HG03039 (cell line): ENCODE results near the gene ATG2A.

Source experiments
- ATAC-seq: cut with Tn5 transposase; IDR thresholded peaks from one replicate; pipeline ENCODE4 v1.9.1; 2021; ENCODE audit warnings: mild to moderate bottlenecking, moderate library complexity; ENCODE audit not compliant: unreplicated experiment

Gene ATG2A

GRCh38 chr11:64872790-64873488, 44.1 kb downstream of the ATG2A start:
- ATAC-seq: no peak

DNA sequence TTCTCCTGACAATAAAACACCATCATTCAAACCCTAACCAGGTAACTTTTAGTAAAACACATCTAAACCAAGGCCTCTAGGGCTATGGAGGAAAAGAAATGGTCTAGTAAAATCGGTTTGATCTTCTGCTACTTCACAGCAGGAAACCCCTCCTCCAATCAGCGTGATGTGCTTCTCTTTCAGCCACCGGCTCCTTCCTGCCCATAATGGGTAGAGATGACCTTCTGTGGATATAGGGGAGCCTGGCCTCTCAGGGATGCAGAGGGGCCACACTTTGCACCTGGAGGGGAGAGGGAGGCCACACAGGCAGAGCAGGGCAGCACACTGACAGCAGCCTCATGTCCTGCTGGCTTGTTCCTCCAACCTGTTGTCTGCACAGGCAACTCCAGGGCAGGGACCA, 45.5 kb downstream of the ATG2A start:
- no peak for ATAC-seq

- ATAC-seq: no peak
Measured at GRCh38 chr11:64870893-64871466, 46.0 kb downstream of the ATG2A start.

DNA sequence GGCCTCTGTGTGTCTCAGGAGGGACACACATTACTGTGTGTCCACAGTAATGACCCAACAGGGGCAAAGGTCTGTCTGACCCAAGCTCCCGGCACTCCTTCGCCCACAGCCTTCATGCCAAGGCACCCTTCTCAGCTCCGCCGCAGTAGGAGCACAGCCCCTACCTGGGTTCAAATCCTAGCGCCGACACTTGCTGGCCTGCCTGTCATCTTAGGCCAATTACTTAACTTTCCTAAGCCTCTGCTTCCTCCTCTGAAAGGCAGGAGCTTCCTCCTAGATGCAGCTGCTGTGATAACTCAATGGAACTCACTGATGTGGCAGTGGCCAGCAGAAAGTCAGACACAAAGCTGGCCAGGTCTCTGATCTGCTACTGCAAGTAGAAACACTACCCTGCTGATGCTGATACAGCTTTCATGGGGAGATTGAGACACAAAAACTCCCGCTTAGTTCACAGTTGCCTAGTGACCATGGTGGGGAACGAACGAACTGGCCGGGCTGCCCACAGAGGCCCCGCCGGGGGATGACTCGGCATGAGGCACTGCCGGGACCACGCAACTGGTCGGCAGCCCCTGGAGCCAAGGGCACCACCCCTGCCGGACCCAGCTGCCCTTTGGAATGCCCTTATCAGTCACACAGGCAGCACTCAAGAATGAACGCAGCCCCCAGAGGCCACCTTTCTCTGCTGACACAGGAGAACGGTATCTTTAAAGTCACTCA, 46.7 kb downstream of the ATG2A start:
- no peak for ATAC-seq

- ATAC-seq: no peak
Measured at GRCh38 chr11:64869571-64870175, 47.3 kb downstream of the ATG2A start.

- no peak for ATAC-seq
Measured at GRCh38 chr11:64868904-64869570, 48.0 kb downstream of the ATG2A start.

DNA sequence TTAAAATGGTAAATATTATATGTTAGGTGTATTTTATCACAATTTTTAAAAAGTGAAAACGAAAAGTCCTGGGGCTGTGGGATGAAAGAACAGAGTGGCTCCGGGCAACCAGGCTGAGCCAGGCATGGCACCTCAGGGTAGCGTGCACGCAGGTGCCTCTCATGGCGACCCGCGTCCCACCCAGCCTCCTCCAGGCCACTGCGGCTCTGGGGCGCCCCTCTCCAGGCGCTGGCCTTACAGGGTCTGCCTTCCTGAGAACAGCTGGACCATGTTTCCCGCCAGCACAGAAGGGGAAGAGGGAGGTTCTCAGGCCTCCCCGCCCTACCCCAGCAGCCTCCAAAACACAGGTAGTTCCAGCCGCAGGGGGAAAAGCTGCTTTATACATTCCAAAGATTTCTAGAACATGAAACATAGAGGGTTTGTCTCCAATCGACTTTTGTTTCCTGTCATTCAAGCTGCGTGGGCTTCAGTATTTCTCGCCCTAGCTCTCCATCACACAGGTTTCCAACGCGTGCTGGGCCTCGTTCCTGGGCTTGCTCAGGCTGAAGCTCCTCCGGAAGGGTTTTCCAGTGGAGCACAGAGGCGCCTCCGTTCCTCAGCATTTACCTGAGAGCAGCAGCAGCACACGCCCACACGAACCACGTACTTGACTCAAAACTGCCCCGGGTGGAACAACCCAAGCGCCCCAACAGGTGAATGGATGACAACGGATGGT, 49.1 kb downstream of the ATG2A start:
- ATAC-seq: no peak

- ATAC-seq: no peak
Measured at GRCh38 chr11:64866173-64866491, 50.9 kb downstream of the ATG2A start.

DNA sequence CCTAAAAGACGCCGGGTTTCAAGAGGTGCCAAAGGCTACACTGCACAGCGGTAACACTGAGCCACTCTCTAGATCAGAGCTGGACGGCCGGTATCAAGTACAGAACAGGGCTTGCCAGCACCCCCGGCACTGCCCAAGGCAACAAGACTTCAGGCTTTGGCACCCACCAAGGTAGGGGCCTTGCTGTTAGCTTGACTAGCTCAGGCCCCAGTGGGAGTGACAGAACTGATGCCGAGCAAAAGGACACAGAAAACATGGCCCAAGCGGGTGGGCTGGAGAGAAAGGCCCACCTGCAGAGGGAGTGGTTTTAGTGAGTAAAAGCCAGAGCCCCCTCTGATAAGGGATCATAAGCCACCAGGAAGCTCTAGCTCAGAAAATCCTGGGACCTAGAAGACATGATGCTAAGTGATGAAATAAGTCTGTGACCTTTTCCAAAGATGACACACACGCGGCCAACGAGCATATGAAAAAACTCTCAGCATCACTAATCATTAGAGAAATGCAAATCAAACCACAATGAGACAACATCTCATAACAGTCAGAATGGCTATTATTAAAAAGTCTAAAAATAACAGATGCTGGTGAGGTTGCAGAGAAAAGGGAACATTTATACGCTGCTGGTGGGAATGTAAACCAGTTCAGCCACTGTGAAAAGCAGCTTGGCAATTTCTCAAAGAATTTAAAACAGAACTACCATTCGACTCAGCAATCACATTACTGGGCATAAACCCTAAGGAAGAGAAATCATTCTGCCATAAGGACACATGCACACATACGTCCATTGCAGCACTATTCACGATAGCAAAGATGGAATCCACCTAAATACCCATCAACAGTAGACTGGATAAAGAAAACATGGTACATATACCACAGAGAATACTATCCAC, 51.5 kb downstream of the ATG2A start:
- ATAC-seq: no peak

GRCh38 chr11:64864473-64865285, 52.3 kb downstream of the ATG2A start:
- no peak for ATAC-seq

GRCh38 chr11:64864135-64864472, 52.9 kb downstream of the ATG2A start:
- ATAC-seq: no peak

GRCh38 chr11:64863391-64864060, 53.5 kb downstream of the ATG2A start:
- ATAC-seq: no peak

- ATAC-seq: no peak
Measured at GRCh38 chr11:64862987-64863390, 54.0 kb downstream of the ATG2A start.

- ATAC-seq: no peak
Measured at GRCh38 chr11:64861227-64861975, 55.6 kb downstream of the ATG2A start.

DNA sequence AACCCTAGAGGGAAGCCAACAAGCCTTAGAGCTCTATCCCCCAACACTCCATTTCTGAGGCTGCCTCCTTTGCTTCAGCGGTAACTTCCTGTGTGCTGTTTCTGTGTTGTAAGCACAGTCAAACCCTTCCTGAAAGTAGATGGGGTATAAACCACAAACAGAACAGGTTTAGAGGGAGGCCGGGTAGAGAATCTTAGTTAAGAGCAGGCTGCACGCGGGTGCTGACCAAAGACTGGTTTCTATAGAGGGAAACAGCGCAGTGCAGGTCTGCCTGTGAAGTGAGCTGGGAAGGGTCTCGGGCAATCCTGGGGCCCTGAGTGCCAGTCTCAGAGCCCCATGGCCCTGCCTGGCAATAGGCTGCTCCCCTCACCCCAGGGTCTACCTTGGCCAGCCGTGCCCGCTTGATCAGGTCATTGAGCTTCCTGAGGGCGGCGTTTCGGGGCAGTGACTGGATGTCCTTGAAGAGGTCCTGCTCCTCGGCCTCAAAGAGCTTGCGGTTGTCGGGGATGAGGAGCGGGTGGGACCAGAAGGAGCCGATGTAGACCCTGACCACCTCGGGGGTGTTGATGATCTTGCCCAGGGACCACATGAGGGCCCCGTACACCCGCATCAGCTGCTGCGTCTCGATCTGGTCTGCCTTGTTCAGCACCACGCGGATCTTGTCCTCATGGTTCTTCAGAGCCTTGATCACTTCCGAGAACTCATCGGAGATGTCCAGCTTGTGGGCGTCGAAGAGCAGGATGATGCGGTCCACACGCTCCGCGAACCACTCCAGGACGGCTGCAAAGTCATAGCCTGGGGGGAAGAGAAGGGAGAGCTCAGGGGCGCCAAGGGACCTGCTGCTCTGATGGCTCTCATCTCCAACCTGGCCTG, 57.2 kb downstream of the ATG2A start:
- peak; percentile 44 for ATAC-seq

- ATAC-seq: no peak
Measured at GRCh38 chr11:64858467-64859263, 58.3 kb downstream of the ATG2A start.
